ENCODE results near the gene PLA1A.

- TF ChIP-seq POLR2A (IDR thresholded peaks at IDR 0.05; ENCODE audit: low read length): no peak
- no peak for TF ChIP-seq GATA1 (IDR thresholded peaks at IDR 0.05; ENCODE audit: low read depth, low read length)
These were observed 62.1 kb downstream of the PLA1A start for GRCh38 chr3:119659606-119660291.

Measured in erythroblast (primary cell).